HEK293T (cell line): Measurements from ENCODE around the gene CHD9NB.

ENCODE experiments used
- ARNT ChIP-seq: fragments of 450-650 bp; IDR thresholded peaks from 2 replicates; pipeline ENCODE4 v1.6.1; 2017; ENCODE audit warnings: mild to moderate bottlenecking
- BHLHE40 ChIP-seq: fragments of 450-650 bp; IDR thresholded peaks from 2 replicates; pipeline ENCODE4 v1.6.1; 2016; ENCODE audit warnings: mild to moderate bottlenecking, moderate library complexity, borderline replicate concordance
- CTBP1 ChIP-seq: fragments of 450-650 bp; IDR thresholded peaks from 2 replicates; pipeline ENCODE4 v1.6.1; 2016; ENCODE audit warnings: borderline replicate concordance
- ELF4 ChIP-seq: fragments of 450-650 bp; IDR thresholded peaks from 2 replicates; pipeline ENCODE4 v1.6.1; 2017; ENCODE audit warnings: antibody characterized with exemption
- FOXA1 ChIP-seq: fragments of 450-650 bp; IDR thresholded peaks from 2 replicates; pipeline ENCODE4 v1.6.1; 2016; ENCODE audit warnings: mild to moderate bottlenecking
- FOXK2 ChIP-seq: fragments of 450-650 bp; IDR thresholded peaks from 2 replicates; pipeline ENCODE4 v1.6.1; 2016; ENCODE audit warnings: mild to moderate bottlenecking
- FOXM1 ChIP-seq: fragments of 450-650 bp; IDR thresholded peaks from 2 replicates; pipeline ENCODE4 v1.6.1; 2017; ENCODE audit warnings: mild to moderate bottlenecking, borderline replicate concordance
- HDGF ChIP-seq: fragments of 450-650 bp; IDR thresholded peaks from 2 replicates; pipeline ENCODE4 v1.6.1; 2017; ENCODE audit warnings: antibody characterized with exemption, borderline replicate concordance
- LEF1 ChIP-seq: fragments of 450-650 bp; IDR thresholded peaks from 2 replicates; pipeline ENCODE4 v1.6.1; 2017; ENCODE audit warnings: mild to moderate bottlenecking, borderline replicate concordance
- NFRKB ChIP-seq: fragments of 450-650 bp; IDR thresholded peaks from 2 replicates; pipeline ENCODE4 v1.6.1; 2016; ENCODE audit warnings: mild to moderate bottlenecking, moderate library complexity
- SP1 ChIP-seq: fragments of 450-650 bp; IDR thresholded peaks from 2 replicates; pipeline ENCODE4 v1.6.1; 2017
- SUZ12 ChIP-seq: fragments of 450-650 bp; IDR thresholded peaks from 2 replicates; pipeline ENCODE4 v1.6.1; 2016; ENCODE audit warnings: mild to moderate bottlenecking
- TARDBP ChIP-seq: fragments of 450-650 bp; IDR thresholded peaks from 2 replicates; pipeline ENCODE4 v1.6.1; 2016
- TF ChIP-seq, protein P1 (sequence below): fragments of 450-650 bp; IDR thresholded peaks from 2 replicates; pipeline ENCODE4 v1.6.1; 2016

DNA sequence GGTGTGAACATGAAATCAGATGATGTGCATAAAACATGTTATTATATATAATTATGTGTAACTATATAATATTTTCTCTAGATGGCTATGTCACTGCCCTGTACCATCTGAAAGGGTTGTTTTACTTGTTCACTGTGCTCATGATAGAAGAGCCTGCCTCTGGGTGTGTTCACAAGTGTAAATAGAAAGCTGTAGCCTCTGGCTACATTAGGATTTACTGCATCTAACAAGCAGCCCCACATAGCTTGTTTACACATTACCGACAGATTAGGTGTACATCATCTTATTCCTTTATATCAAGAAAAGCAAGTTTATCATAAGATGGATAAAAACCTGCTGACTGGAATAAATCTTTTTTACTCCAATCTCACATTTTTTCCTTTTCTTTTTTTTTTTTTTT is 48.2 kb upstream of the CHD9NB start:
- TF ChIP-seq TARDBP, result no peak
- TF ChIP-seq, protein P1, sequence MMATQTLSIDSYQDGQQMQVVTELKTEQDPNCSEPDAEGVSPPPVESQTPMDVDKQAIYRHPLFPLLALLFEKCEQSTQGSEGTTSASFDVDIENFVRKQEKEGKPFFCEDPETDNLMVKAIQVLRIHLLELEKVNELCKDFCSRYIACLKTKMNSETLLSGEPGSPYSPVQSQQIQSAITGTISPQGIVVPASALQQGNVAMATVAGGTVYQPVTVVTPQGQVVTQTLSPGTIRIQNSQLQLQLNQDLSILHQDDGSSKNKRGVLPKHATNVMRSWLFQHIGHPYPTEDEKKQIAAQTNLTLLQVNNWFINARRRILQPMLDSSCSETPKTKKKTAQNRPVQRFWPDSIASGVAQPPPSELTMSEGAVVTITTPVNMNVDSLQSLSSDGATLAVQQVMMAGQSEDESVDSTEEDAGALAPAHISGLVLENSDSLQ, result no peak
- no peak for TF ChIP-seq SP1
- no peak for TF ChIP-seq NFRKB
- no peak for TF ChIP-seq FOXA1
- TF ChIP-seq LEF1, result no peak
- TF ChIP-seq BHLHE40, result no peak
- no peak for TF ChIP-seq ARNT
- no peak for TF ChIP-seq HDGF
- TF ChIP-seq SUZ12, result no peak
- no peak for TF ChIP-seq ELF4
- no peak for TF ChIP-seq FOXM1
- no peak for TF ChIP-seq CTBP1
- no peak for TF ChIP-seq FOXK2
